HG02973 (cell line): ENCODE results near the gene LTC4S.

Experiments
- ATAC-seq: cut with Tn5 transposase; IDR thresholded peaks from one replicate; pipeline ENCODE4 v1.9.1; 2021; ENCODE audit warnings: moderate library complexity; ENCODE audit not compliant: unreplicated experiment

LTC4S gene

DNA sequence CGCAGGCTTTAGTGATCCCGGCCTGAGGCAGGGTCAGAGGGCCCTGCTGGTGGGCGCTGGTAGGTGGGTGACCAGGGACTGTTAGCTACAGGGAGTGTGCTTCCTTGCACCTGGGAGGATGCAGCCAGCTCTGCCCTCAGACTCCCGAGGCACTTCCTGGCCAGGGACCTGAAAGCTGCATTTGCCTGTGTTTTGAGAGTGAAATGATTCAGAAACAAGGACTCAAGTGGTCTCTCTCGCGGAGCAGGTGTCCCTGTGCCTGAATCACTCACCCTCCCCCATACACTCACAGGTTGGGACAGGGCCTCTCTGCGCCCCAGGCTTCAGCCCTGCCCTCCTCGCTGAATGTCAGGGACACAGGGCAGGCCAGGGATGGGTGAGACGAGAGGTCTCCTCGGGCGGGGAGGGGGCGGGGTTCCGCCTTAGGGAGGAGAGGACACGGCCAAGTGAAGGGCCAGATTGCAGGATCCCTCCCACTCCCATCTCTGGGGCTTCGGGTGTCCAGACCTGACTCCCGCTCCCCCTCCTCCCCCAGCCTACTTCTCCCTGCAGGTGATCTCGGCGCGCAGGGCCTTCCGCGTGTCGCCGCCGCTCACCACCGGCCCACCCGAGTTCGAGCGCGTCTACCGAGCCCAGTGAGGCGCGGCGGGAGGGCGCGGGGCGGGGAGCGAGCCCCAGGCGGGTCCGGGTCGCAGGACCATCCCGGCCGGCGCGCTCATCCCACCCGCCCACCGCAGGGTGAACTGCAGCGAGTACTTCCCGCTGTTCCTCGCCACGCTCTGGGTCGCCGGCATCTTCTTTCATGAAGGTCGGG is 1.5 kb downstream of the LTC4S start:
- ATAC-seq: peak; percentile 6

DNA sequence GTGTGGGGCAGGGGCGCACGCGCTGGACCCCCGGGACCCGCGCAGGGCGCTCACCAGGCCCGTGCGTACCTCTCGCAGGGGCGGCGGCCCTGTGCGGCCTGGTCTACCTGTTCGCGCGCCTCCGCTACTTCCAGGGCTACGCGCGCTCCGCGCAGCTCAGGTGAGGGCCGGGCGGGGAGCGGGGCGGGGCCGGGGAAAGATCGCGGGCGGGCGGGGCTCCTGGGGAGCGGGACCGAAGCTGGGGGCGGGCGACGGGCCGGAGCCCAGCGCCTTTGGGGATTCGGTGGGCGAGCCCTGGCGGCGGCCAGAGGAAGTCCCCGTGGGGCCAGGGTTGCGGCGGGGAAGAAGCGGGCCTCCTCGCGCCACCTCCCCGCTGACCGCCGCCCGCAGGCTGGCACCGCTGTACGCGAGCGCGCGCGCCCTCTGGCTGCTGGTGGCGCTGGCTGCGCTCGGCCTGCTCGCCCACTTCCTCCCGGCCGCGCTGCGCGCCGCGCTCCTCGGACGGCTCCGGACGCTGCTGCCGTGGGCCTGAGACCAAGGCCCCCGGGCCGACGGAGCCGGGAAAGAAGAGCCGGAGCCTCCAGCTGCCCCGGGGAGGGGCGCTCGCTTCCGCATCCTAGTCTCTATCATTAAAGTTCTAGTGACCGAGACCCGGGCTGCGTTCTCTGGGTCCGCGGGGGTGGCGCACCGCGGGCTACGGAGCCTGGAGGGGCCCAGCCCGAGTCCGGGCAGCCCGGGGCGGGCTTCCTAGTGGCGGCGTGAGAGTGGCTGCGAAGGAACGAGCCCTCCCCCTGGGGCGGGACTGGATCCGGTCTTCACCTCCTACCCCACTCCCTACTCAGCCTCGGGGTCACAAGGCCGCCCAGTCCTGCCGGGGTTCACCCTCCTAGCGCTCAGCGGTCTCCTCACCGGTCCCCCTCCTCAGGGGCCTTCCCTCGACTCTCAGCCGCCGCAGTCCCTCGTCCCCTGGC is 2.4 kb downstream of the LTC4S start:
- peak; percentile 56 for ATAC-seq

DNA sequence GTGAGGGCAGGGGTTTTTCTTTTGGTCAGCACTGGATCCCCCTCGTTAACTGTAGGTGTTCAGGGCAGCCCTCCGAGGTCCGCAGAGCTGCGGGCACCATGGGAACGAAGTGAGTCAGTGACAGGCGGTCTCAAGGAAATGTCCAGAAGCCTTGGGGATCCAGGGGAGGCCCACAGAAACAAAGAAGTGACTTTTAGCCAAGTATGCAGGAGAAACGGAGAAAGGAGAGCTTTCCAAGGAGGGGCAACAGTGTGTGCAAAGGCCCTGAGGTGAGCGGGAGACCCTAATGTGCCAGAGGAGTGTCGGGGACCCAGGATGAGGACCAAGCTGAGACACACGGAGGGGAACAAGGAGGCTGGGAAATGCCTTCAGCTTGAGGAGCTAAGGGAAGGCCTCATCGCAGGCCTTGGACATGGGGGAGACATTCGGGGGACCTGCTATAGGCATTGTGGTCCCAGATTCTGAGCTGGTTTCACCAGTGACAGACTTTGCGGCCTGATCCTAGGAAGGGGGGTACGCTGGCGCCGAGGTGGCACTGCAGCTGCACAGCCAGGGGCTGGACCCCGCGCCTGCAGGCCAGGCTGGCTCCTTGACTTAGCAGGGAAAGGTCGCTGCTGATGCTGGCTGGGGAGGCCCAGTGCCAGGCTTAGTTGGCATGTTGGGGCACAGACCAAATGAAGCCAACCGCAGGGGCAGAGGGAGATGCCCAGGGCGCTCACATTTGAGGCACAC is 3.3 kb downstream of the LTC4S start:
- no peak for ATAC-seq

DNA sequence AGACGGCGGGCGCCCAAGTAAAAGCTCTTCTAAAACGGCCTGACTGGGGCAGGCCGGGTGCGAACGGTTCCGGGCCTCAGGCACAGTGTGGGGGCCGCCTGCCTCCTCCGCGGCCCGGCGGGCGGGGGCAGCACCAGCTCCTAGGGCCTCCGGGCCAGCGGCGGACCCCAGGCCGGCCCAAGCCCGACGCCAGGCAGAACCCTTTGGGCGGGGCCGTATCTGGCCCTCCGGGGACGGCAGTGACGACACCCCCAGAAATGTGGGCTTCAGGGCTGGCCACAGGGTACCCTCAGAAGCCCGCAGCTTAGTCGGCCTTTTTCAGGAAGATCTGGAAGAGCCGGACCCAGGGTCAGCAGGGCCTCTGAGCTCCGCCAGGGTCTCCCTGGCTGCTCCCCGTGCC is 4.0 kb downstream of the LTC4S start:
- no peak for ATAC-seq

DNA sequence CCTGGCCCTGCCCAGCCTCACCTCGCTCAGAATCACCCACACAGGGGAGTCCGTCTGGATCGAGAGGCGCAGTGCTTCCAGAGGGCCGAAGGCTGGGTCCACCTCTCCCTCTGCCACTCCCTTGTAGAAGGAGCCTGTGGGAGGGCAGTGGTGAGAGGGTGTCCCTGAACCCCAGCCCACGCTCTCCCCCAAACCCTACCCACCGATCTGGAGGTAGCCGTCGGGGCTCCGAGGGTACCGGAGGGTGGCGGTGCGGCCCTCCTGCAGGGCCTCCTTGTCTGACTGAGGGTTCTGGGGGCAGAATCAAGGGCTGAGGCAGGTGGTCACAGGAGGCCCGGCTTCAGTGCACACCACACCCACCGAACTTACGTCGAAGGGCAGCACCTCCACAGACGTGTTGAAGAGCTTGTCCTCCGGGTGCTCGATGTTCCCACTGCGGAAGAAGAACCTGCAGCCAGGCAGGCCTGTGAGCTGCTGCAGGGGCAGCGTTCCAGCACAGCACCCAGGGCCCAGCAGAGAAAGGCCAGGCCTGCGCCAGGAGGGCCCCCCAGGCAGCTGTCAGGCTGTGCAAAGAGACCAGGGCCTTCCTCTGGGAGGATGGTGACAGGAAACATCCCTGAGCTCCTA is 4.5 kb downstream of the LTC4S start:
- no peak for ATAC-seq

DNA sequence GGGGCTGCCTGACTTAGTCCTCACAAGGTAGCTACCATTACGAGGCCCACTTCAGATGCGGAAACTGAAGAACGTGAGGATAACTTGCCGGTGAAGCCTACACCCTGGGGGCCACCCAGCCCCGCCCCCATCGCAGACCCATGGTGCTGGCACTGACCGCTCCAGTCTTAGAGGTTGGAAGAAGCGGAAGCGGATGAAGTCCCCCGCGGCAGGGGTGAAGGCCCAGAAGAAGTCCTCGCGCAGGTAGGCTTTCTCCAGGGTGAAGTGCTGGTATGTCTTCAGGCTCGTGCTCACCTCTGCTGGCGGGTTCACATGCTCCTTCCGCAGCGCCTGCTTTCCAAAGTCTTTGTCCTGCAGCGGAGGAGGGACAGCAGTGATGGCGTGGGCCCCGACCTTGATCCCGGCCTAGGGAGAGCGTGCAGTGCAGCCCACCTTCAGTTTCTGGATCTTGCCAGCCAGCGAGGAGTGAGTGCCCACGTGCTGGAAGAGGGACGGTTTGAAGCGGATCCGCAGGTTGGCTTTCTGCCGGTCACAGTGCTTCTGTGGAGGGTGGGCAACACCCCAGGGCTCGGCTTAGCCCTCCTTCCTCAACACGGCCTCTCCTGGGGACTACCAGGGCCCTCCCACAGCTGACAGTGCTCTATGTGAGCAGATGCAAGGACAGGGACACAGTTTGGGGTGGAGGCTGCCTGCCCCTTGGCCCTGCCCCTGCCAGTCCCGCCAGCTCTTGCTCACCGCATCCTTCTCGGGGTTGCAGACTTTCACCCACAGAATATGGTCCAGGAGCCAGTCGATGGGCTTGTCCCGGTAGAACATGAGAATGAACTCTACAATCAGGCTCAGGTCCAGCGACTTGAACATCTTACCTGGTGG is 5.2 kb downstream of the LTC4S start:
- no peak for ATAC-seq

DNA sequence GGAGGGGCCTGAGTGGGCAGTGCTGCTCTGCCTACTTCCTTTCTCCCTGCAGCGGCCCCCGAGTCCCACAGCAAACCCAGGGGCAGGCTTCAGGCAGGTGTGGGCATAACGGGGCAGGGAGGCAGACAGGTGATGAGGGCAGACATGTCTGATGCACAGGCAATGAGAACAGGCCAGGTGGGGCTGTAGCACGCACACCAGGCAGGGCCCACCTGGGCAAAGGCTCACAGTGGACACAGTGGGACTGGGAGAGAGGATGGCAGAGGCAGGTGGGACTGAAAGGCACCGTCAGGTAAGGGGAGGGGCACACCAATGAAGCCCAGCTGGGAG is 5.8 kb downstream of the LTC4S start:
- no peak for ATAC-seq

DNA sequence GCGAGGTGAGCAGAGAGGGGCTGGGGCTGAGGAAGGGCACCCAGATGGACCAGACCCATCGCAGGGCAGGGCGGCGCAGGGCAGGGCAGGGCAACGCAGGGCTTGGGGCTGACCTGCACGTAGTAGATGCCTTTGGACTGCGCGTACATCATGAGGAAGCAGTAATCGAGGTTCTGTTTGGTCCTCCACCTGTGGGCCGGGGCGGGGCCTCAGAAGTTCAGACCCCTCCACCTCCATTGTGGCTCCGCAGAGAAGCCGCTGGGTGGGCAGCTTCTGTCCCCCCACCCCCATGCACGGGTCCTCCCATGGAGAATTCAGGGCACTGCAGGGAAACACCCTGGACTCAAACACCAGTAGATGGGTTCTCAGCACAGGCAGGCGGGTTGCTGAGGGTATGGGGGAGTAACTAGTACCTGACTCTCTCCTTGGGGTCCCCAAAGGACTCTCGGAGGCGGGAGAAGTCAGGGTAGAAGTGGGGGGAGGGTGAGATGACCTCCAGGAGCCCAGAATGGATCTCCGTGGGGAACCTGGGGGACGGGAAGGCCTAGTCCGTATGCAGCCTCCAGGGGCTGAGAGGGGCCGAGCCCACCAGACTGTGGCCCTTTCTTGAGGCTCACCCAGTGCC is 6.4 kb downstream of the LTC4S start:
- ATAC-seq: no peak

DNA sequence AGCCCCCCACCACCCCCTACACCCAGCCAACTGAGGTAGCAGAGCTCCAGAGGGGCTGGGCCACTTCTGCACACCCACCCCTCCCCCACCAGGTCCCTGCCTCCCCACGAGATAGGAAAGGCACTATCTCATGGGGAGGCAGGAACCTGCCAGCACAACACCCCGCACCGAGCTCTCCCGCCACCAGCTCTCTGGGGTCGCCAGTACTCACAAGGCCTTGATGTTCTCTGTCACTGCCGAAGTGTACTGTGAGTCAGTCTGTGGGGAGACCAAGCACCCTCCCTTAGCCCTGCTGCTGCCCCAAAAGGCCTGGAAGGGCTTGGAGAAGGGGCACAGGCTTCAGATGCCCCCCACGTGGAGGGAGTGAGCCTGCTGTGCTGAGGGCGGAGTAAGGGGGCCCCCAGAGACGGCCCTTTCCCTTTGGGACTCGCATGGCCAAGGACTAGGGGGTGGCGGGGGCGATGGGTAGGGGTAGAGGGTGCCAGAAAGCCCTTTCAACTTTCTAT is 7.0 kb downstream of the LTC4S start:
- ATAC-seq: no peak

DNA sequence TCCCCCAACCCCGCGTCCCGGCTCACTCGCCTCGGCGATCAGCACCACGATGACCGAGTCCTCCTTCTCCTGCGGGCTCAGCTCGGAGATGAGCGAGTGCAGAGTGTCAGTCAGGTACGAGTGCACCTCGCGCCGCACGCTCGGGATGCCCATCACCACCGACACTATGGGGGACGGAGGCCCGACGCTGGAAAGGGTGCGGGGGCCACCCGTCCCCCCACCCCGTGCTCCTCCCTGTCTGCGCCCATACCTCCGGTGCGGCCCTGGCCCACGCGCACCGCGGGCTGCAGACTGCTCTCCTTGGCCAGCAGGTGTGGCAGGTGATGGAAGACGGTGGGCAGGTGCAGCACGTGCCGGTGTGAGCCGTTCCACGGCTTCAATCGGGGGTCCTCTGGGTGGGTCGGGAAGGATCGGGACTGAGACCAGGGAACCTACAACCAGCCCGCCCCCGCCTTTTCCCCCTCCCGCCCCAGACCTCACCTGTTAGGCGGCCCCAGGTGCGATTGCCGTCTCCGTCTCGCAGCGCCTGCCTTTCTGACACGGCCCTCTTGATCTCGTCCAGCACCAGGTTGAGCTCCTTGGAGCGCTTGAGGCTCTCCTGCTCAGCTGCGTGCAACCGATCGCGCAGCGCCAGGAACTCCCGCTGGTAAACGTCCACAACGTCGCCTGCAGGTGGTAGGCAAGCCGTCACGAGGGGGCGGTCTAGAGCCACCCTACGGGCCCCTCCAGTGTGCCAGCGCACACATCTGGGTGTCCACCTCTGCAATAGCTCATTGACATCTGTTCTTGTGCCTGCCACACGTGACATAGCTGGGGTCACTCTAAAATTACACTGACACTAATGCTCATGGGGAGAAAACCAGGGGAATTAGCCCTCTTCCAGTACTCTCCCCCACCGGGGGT is 7.8 kb downstream of the LTC4S start:
- ATAC-seq: peak; percentile 27

DNA sequence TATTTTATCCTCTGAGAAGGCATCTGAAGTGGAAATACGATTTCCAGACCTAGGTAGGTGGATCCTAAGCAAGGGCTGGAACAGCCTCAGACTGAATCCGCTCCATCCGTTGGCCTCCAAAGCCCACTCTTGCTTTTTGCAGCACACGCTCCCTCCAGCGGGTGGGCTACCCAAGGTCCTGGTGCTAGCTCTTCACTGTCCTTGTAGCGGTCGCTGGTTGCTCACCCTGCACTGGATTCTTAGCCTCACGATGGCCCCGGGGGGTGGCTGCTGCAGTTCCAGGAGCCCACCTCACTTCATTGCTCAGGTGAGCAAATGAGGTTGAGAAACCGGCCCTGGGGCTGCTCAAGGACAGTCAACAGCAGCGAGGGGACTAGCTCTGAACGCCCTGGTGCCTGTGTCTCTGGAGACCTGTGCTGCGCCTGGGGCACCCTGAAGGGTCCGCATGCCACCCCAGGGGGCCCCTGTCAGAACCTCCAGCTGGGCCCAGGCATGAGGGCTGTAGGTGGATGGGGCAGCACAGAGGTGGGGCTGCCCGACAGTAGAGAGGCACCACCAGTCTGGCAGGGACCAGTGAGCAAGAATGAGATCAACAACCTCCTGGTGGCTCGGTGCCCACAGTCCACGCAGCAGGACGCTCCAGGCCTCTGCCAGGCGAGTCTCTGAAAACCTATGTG is 8.6 kb downstream of the LTC4S start:
- ATAC-seq: no peak

DNA sequence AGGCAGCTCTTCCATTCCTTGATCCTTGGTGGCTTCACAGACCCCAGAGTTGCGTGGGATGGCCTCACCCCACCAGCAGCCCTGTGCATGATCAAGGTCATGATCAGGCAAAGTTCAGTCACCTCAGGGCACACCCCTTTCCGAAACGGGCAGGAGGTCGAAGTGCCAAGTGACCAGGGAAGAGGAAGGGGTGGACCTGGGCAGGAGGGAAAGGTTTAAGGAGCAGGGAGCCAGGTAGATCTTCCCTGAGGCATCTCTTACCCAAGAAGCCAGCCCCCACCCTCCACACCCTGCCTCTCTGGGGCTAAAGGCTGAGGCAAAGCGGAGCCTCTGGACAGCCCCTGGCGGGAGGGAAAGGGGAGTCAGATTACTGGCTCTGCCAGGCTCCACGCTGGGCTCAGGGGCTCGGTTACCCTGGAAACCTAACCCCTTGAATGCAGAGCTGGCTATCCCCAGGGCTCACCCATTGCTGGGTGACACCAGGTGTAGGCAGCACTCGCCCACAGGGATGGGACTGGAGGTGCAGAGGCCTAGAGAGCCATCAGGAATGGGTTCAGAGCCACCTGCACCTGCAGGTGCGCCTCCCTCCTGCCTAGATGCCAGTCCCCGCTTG is 9.3 kb downstream of the LTC4S start:
- no peak for ATAC-seq

DNA sequence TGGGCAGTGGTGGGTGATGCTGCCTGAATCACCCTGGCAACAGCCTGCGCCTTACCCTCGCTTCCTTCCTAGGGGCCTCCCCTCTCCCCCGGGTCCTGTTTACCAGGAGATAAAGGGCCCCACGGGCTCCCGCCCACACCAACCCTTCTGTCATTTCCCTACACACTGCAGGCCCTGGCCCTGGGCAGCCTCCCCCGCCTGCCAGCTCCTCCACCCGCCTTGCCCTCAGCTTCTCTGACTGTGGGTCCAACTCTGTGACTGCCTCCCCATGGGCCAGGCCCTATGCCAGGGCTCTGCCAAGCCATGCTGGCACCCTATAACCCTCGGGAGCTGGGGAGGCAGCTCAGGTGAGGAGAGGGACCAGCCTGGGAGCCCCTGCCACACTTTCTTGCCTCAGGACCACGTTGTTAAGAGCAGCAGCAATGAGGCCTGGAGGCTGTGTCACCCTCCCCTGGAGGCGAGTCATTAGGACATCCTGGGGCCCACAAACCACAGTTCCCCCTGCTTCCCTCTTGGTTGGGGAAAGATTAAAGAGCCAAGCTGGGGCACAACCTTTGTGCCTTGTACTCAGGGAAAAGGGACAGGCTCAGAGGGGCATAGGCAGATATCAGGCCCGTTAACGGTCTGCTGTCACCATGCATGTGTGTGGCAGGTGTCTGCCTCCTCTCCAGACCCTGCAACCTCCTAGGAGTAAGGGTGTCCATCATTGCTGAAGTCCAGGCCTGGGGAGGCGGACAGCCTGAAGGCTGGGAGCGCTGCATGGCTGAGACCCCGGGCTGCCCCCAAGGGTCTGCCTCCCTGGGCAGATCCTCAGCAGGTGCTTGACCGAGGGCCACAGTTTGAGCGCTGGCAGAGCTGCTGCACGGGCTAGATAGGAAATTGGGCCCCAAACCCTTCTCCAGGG is 10.1 kb downstream of the LTC4S start:
- ATAC-seq: no peak

DNA sequence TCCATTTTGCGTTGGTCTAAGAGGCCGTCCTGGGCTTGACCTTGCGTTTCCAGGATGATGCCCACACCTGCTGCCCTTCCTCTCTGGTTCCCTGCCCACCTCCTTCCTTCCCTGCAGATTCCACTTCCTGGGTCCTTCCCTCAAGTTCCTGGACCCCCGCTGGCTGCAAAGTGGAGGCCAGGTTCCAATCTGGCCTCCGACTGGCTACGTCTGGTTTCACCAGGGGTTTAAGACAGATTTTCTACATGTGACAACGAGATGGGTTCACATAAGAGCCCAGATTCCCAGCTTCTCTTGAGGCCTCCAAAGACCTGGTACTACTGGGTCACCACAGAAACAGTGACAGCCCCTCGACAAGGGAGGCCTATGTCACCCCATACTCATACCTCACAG is 10.8 kb downstream of the LTC4S start:
- no peak for ATAC-seq

DNA sequence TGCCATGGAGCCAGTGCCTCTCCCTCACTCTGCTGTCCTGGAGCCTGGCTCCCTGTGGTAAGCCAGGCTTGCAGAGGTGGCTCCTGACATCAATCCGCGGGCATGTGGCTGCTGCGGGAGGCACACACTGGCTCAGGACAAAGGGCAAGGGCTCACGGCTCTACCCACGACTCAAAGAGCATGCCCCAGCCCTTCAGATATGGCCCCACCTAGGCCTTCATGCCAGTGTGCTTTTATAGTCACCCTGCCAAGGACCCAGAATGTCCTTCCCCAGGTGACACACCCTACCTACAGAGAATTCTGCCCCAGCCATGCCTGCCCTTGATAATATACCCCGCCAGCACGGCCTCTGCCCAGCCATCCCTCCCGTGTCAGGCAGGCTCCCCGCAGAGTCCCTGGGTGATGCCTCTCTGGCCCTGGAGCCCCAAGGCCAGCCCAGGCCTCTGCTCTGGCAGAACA is 11.3 kb downstream of the LTC4S start:
- ATAC-seq: no peak

DNA sequence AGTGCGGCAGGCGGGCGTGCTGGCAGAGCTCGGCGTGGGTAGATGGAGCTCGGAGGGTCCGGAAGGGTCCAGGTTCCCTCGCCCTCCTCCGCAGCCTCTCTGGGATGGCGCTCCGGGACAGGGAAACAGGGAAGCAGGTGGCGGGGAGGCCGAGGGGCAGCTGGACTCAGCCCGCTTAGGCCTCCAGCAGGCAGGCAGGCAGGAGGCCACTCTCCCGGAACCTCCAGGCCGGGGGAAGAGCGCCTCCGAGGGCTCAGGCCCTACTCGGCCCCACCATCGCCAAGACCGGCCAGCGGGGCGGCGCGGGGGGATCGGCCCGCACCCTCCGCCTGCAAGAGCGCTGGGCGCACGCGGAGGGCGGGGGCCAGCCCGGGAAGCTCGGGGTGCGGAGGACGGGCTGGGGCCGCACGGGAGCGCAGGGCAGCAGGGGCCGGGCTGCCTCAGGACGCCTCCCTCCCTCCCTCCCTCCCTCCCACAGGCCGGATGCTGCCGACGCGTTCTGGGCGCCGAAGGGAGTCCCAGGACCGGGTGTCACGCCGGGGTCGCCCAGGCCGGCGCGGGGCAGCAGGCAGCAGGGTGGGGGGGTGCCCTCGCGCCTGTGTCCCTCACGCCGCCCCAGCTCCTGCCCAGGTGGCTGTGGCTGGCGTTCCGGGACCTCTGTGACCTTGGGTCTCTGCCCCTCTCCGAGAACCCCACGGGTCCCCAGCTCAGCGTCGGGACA is 11.9 kb downstream of the LTC4S start:
- ATAC-seq: peak; percentile 8
